SW480 (cell line): ENCODE measurements around the gene MADD.
"Not testable (repeated sequence)": the region's sequence is repeated elsewhere in the genome, so short reads cannot be mapped to it uniquely, and the experiment has no call there.

Experiments used
- DNase-seq: peaks from one replicate; pipeline ENCODE4 v3.0.0-alpha.2; 2016; ENCODE audit warnings: low spot score

MADD gene

GRCh38 chr11:47276923-47277322 lies 7.0 kb downstream of the MADD start:
- DNase-seq: no peak

GRCh38 chr11:47278058-47278457 lies 8.1 kb downstream of the MADD start:
- DNase-seq: no peak

DNA sequence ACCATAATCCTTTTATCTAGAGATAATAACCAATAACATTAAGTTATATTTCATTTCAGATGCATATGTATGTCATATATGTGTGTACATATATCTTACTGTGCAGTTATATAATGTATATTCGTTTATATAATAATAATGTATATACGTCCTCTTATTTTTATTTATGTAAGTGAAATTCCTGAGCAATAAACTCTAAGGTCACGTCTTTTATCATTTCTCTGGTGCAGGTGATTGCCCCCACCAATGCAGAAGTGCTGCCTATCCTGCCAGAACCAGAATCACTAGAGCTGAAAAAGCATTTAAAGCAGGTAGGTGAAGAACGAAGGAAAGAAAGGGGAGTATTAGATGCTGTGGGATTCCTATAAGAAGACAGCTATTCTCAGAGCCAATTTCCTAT lies 8.8 kb downstream of the MADD start:
- no peak for DNase-seq

DNA sequence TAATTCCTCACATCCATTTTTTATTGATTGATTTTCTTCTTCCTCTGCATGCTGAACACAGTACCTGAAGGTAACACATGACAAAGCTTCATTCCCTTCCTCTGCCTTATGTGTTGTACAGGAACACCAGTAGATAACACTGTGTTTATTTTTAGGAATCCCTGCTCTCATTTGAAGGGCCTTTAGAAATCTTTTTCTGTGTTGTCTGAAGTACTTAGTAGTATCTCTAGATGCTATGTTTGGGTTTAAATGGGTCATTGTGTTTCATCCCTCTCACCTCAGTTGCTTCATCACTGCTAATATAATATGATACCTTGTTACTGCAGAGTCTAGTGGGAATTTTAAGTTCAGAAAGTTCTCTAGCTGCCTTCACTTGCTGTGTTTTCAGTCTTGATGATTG lies 10.2 kb downstream of the MADD start:
- no peak for DNase-seq

GRCh38 chr11:47280860-47281259 lies 10.9 kb downstream of the MADD start:
- no peak for DNase-seq

DNA sequence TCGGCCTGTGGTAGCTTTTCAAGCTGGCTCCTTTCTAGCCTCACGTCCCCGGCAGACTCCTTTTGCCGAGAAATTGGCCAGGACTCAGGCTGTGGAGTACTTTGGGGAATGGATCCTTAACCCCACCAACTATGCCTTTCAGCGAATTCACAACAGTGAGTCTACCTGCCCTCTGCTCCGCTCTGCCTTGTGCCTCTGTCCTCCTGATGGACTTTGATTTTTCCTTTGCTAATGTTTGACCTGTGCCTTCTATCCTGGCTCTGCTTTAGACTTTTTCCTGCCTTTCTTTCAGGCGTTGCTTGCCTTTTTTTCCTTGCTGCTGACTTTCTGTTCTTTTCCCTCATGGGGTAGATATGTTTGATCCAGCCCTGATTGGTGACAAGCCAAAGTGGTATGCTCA lies 12.5 kb downstream of the MADD start:
- DNase-seq: no peak

DNA sequence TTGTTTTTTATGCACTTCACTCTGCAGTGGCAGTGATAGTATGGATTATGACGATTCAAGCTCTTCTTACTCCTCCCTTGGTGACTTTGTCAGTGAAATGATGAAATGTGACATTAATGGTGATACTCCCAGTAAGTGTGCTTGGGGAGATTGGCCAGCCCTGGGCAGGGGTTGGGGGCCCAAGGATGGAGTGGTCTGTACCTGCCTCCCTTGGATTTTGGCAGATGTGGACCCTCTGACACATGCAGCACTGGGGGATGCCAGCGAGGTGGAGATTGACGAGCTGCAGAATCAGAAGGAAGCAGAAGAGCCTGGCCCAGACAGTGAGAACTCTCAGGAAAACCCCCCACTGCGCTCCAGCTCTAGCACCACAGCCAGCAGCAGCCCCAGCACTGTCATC lies 14.2 kb downstream of the MADD start:
- DNase-seq: no peak

DNA sequence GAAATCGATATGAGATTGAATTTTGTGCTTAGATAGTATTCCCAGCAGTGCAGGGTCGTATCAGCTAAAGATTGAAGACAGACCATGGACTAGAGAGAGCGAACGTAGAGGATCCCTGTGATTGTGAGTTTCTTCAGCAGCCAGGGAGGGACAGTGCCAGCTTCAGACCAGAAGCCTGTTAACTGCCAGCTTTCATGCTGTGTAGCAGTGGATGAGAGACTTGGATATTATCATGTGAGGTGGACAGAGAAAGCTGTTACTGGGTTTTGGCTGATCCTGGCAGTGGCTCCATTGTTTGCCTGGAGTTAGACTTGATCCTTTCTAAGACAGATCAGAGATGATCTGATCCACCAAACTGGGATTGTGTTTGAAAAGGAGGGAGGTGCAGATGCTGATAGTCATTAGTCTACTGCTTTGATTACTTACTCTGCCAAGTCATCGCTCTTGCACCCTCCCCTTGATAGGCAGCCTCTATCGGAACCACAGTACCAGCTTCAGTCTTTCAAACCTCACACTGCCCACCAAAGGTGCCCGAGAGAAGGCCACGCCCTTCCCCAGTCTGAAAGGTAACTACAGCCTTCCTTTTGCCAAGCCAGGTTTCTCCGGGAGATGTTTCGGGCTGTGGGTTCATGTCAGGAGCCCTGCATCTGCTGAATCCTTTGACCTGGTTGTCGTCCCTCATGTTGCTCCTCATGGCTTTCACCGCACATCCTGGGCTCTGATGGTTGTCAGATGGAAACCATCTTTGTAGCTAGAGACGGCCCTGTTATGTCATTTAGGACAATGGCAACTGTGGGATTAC lies 16.2 kb downstream of the MADD start:
- no peak for DNase-seq

DNA sequence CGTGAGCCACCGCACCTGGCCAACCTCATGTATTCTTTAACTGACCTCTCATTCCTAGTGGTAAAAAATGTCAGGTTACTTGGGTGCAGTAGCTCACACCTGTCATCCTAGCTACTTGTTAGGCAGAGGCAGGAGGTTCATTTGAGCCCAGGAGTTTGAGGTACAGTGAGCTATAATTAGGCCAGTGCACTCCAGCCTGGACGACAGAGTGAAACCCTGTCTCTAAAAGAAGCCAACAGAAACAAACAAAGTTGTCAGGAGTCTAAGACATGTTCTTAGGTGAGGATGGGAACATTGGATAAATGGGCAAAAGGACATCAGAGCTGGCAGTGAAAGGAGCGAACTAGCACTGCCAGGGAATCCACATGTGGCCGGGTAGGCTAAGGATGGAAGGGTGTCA lies 18.1 kb downstream of the MADD start:
- DNase-seq: no peak

- DNase-seq: no peak
Observed at GRCh38 chr11:47289856-47290255, 19.9 kb downstream of the MADD start.

- DNase-seq: no peak
Observed at GRCh38 chr11:47295385-47295784, 25.5 kb downstream of the MADD start.

- DNase-seq: no peak
Observed at GRCh38 chr11:47296045-47296444, 26.1 kb downstream of the MADD start.

DNA sequence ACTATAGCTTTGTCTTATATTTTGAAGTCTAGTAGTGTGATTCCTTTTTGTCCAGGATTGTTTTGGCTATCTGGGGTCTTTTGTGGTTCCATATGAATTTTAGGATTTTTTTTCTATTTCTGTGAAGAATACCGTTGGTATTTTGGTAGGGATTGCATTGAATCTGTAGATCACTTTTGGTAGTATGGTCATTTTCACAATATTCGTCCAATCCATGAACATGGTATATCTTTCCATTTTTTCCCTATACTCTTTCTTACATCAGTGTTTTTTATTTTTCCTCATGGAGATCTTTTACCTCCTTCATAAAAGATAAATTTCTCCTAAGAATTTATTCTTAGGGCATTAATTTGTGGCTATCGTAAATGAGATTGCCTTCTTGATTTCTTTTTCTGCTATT lies 29.1 kb downstream of the MADD start:
- no peak for DNase-seq

DNA sequence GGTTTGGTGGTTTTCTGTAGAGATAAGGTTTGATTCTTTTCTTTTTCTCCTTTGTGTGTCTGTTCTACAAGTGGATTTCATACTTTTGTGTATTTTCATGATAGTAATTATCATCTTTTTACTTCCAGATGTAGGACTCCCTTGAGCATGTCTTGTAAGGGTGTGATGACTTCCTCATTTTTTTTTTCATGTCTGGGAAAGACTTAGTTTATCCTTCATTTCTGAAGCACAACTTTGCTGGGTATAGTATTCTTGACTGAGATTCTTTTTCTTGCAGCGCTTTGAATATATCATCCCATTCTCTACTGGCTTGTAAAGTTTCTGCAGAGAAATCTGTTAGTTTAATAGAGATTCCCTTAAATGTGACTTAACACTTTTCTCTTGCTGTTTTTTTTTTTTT lies 32.9 kb downstream of the MADD start:
- no peak for DNase-seq

GRCh38 chr11:47305734-47306483 lies 36.0 kb downstream of the MADD start:
- DNase-seq: no peak

DNA sequence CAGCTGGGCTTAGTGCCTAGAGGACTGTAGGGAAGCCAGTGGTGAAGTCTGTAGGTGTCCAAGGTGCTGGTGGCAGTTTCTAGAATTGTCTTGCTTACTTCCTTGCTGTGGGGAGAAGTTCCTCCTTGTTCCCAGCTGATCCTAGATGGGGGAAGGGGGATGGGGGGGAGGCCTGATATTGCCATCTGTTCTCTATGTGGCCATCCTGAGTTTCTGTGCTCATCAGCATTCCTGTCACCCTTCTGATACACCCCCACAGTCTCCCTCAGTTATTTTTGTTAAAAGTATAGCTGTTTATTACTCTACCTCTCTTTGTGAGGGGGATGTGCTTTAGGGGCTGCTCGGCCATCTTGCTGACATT lies 36.5 kb downstream of the MADD start:
- DNase-seq: no peak

DNA sequence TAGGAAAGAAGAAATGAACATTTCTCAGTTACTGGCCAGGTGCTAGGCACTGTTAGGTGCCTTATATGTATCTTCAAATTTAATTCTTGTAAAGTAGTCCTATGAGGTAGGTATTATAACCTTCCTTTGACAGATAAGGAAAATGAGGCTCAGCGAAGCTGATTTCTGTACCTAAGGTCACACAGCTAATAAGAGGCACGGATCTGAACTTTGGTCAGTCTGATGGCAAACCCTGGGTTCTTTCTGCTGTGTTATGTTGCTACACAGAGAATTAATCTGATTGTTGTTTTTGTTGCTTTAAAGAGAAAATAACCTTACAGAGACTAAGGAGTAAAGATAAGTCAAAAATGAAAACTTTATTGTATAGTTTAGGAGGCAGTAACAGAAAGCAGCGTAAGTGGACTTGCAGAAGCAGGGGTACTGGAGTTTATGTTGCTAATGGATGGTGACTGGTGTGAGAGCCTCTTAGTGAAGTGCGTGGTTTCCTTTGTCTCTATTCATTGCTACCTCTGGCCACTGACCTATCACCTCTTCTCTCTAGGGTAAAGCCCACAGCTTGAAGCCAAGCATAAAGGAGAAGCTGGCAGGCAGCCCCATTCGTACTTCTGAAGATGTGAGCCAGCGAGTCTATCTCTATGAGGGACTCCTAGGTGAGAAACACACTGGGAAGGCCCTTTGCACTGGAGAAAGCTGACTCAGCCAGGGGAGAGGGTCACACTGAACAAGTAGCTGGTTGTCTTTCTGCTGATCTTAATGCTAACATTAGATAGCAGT lies 38.3 kb downstream of the MADD start:
- DNase-seq: no peak

- no peak for DNase-seq
Observed at GRCh38 chr11:47314992-47315391, 45.1 kb downstream of the MADD start.

GRCh38 chr11:47316501-47316900 lies 46.6 kb downstream of the MADD start:
- DNase-seq: not testable (repeated sequence)

DNA sequence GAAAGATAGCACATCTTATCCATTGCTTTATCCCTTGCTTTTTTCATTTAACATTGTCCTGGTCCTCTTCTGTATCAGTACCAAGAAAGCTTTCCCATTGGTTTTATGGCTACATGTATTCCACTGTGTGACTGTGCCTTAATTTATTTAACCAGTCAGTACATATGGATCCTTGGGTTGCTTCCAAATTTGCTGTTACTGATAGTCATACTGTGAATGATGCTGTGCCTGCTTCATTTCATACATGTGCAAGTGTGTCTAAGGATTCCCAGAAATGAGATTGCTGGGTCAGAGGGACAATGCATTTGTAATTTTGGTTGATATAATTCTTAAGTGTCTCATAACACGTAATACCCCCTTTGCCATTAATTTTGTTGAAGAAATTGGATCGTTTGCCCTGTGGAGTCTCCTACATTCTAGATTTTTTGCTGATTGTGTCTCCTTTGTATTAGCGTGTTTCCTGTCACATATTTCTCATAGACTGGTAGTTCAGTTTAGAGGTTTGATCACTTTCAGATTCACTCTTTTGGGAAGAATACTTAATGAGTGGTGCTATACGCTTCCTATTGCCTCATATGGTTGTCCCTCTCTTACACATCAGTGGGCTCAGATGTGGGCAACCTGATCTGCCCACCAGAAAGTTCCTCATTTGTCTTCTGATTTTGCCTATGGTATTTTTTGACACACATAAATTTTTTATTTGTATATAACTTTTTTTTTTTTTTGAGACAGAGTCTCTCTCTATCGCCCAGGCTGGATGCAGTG lies 47.3 kb downstream of the MADD start:
- DNase-seq: no peak

- DNase-seq: no peak
Observed at GRCh38 chr11:47318166-47318565, 48.2 kb downstream of the MADD start.

DNA sequence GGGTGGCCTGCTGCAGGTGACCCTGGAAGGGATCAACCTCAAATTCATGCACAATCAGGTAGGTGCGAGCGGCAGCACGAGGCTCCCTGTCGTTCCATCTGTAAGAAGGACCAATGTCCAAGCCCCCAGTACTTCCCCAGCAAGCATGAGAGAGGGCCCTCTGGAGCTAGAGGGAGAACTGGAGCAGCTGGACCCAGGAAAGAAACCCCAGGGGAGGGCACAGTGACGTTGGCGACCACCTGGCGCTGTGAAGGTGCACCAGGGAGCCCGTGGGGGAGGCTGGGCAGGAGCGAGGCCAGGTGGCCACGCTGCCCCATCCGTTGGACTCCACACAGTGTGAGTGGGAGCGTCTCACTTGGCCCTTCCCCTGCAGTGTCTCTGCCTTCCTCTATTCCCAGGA lies 54.6 kb downstream of the MADD start:
- DNase-seq: no peak
